Measurements from ENCODE around the gene GNG7. TPM values are rescaled to one million over a fixed set of nuclear protein-coding genes. Genes with fewer than 3 reads are reported as not detected.
A peak's percentile ranks its signal among the peaks of the same experiment; 100 is the strongest.

The GNG7 gene
- polyA plus RNA-seq, 3 donors: 1.1 to 1.6 (median 1.3) TPM

- Histone ChIP-seq H2AFZ (ENCODE audit: insufficient read depth, low read depth, low read length, poor library complexity, severe bottlenecking) (peak overlapping the region; percentile 29), H3K9ac (ENCODE audit: insufficient read depth, low read length, poor library complexity, severe bottlenecking) (no peak overlapping the region), H3K4me3 (replicated peaks in 1 of 3; ENCODE audit: low read depth in 2 of 3, low read length in 3 of 3) (no peak overlapping the region), H3K36me3 (replicated peaks in 1 of 2; ENCODE audit: control insufficient read depth in 1 of 2, insufficient read depth in 2 of 2, low read length in 2 of 2) (no peaks in the 10 kb centered on the region), H3K9me3 (replicated peaks in 1 of 2; ENCODE audit: control insufficient read depth in 1 of 2, insufficient read depth in 1 of 2, low read length in 2 of 2) (no peaks in the 10 kb centered on the region), H3K4me1 (ENCODE audit: control insufficient read depth in 1 of 2, insufficient read depth in 2 of 2, low read length in 2 of 2) (peaks cover 29 to 33% of the 10 kb centered on the region in 2 donors), H3K4me2 (replicated peaks; ENCODE audit: extremely low read depth, low read length, poor library complexity, severe bottlenecking) (no peak overlapping the region), H3K27me3 (ENCODE audit: control insufficient read depth in 2 of 2, insufficient read depth in 2 of 2, low read length in 2 of 2) (no peaks in the 10 kb centered on the region), H4K20me1 (ENCODE audit: insufficient read depth, low read length) (no peaks in the 10 kb centered on the region), H3K27ac (ENCODE audit: low read depth in 1 of 2, low read length in 2 of 2) (peak overlapping the region; percentile 10 to 47), H3K79me2 (ENCODE audit: insufficient read depth, low read length) (no peaks in the 10 kb centered on the region)
- Mint-ChIP-seq H3K36me3 (peaks cover 0 to 6% of the 10 kb centered on the region in 2 donors), H3K9me3 (peaks cover 0 to 10% (median 2%) of the 10 kb centered on the region in 7 donors), H3K4me1 (peaks cover 54% of the 10 kb centered on the region), H3K4me3 (peak overlapping the region in 1 of 2 donors; percentile 63), H3K27ac (peak overlapping the region; percentile 21 to 82 (median 72)), H3K27me3 (ENCODE audit: low read depth in 3 of 3) (peaks cover 0 to 2% (median 0%) of the 10 kb centered on the region in 3 donors)
- DNase-seq: peak; percentile 55 to 67 (median 58)
- no peak for TF ChIP-seq CTCF (IDR thresholded peaks at IDR 0.05)
- intact Hi-C loops (cut with micrococcal nuclease): no loop called here
- WGBS (ENCODE audit: insufficient coverage): 54% methylated on average over 5 of the region's 8 CpGs
These were observed 24.3 kb downstream of the GNG7 start for GRCh38 chr19:2678044-2678671.

GRCh38 chr19:2676823-2677222 lies 25.7 kb downstream of the GNG7 start:
- Histone ChIP-seq H3K9me3 (replicated peaks in 1 of 2; ENCODE audit: control insufficient read depth in 1 of 2, insufficient read depth in 1 of 2, low read length in 2 of 2) (no peaks in the 10 kb centered on the region), H3K4me1 (ENCODE audit: control insufficient read depth in 1 of 2, insufficient read depth in 2 of 2, low read length in 2 of 2) (peaks cover 28 to 33% of the 10 kb centered on the region in 2 donors), H3K27ac (ENCODE audit: low read depth in 1 of 2, low read length in 2 of 2) (no peak overlapping the region), H3K9ac (ENCODE audit: insufficient read depth, low read length, poor library complexity, severe bottlenecking) (no peak overlapping the region), H3K4me3 (replicated peaks in 1 of 3; ENCODE audit: low read depth in 2 of 3, low read length in 3 of 3) (no peak overlapping the region), H3K4me2 (replicated peaks; ENCODE audit: extremely low read depth, low read length, poor library complexity, severe bottlenecking) (no peak overlapping the region), H4K20me1 (ENCODE audit: insufficient read depth, low read length) (no peaks in the 10 kb centered on the region), H2AFZ (ENCODE audit: insufficient read depth, low read depth, low read length, poor library complexity, severe bottlenecking) (peak overlapping the region; percentile 35), H3K36me3 (replicated peaks in 1 of 2; ENCODE audit: control insufficient read depth in 1 of 2, insufficient read depth in 2 of 2, low read length in 2 of 2) (no peaks in the 10 kb centered on the region), H3K79me2 (ENCODE audit: insufficient read depth, low read length) (no peaks in the 10 kb centered on the region), H3K27me3 (ENCODE audit: control insufficient read depth in 2 of 2, insufficient read depth in 2 of 2, low read length in 2 of 2) (no peaks in the 10 kb centered on the region)
- peaks cover 0 to 10% (median 2%) of the 10 kb centered on the region in 7 donors for H3K9me3 Mint-ChIP-seq
- no peak for TF ChIP-seq CTCF (IDR thresholded peaks at IDR 0.05)
- H3K36me3 Mint-ChIP-seq: peaks cover 0 to 6% of the 10 kb centered on the region in 2 donors
- no peak for DNase-seq
- peaks cover 0 to 2% (median 0%) of the 10 kb centered on the region in 3 donors for H3K27me3 Mint-ChIP-seq (ENCODE audit: low read depth in 3 of 3)
- peak overlapping the region in 3 of 7 donors; percentile 19 to 41 (median 37) for H3K27ac Mint-ChIP-seq
- WGBS (ENCODE audit: insufficient coverage): 94% methylated on average over 10 of the region's 12 CpGs
- H3K4me1 Mint-ChIP-seq: peaks cover 53% of the 10 kb centered on the region
- intact Hi-C loops (cut with micrococcal nuclease): no loop called here
- peak overlapping the region in 1 of 2 donors; percentile 49 for H3K4me3 Mint-ChIP-seq
